G401.6 (cell line): Measurements from ENCODE around the gene IL1R2.

Source experiments
- FAIRE-seq: peaks from 2 replicates; lab custom pipeline; 2012; peaks lifted over from hg19 to GRCh38; lab: Jason Lieb, UNC

The IL1R2 gene

GRCh38 chr2:102024410-102024809 lies 32.6 kb downstream of the IL1R2 start:
- FAIRE-seq = no peak

DNA sequence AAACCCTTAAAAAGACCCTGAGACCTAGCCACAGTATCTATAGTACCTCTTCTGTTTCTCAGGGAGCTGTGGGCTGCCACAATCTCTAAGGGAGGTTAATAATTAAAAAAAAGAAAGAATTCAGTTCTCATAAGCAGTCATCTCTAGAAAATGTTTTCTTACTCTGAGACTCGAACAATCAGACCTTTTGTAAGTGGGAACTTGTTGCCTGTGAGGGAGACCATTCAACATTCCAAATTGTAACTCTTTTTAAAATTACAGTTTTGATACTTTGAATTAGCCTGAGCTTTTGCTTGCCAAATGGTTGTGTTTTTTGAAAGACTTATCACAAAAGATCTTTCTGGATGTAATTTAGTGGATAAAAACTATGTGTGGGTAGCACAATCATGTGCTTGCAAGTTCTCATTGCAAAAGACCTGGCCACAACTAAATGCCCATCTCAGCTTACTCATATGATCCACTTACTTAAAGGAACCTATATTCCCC lies 33.3 kb downstream of the IL1R2 start:
- FAIRE-seq = no peak

DNA sequence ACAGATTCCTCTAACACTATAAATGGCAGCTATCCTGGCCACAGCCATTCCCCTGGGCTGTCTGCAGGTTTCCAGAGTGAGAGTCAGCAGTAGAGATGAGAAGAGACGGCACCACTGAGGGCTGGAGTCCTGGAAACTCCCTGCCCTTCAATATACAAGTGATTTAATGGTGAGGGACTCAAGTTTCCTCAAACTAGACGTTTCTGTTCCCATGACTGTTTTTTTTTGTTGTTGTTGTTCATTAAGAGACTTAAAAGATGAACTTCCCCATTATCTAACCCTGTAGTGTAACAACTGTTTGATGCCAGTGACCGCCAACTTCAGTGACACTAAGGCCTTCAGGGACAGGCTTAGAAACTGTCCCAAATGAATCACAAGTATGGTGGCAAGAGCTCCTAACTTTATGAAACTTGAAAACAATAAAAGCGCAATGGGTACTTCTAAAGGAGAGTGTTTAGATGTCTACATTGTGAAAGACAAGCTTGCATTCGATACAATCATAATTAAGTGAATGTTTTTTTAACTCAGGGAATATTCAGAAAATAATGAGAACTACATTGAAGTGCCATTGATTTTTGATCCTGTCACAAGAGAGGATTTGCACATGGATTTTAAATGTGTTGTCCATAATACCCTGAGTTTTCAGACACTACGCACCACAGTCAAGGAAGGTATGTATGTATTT lies 34.0 kb downstream of the IL1R2 start:
- FAIRE-seq = no peak

- no peak for FAIRE-seq
These were observed 35.5 kb downstream of the IL1R2 start for GRCh38 chr2:102027036-102027980.

DNA sequence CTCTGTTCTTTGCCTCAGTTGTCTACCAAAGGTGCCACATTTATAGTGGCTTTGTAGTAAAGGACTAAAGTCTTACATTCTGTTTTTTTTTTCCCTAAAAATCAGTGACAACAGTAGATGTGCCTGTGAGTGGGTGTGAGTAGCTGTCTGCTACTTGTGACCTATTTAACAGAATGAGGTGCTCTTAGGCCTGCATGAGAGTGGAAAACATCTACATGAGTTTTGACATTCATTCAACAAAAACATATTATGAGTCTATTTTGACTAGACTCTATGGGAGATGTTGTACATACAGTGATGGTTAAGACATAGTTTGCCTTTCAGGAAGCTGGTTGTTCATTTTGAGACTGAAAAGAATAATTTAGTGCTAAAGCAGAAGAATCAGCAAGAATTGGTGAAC lies 36.7 kb downstream of the IL1R2 start:
- FAIRE-seq = no peak

DNA sequence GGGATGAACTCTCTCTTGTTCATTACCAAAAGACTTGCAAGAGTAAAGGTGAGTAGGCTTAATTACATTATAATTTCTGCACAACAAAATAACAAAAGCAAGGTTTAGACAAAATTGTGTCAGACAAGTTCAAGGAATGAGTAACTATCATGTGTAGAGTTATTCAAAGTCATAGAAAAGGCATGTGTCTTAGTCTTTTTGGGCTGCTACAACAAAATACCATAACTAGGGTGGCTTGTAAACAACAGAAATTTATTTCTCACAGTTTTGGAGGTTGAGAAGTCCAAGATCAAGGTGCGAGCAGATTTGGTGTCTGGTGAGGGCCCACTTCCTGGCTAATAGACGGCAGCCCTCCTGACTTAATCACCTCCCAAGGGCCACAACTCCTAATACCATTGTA lies 37.6 kb downstream of the IL1R2 start:
- no peak for FAIRE-seq

DNA sequence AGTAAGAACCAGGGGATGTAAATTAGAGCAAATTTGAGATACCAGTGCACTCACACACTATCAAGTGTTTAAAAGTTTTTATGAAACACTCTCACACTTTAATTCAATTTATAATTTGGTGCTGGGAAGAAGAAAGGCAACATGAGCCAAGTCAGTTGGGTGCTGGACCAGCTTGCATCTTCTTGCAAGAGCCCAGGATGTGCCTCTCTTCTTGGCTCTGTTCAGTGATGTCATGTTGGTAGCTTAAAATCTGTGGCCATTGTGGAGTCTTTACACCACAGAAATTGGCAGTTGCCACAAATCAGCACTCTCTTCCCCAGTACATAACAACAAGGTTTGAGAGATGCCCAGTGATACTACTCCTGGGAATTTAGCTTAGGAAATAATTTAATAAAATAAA lies 38.2 kb downstream of the IL1R2 start:
- FAIRE-seq = no peak

- FAIRE-seq = no peak
These were observed 38.7 kb downstream of the IL1R2 start for GRCh38 chr2:102030502-102030854.

DNA sequence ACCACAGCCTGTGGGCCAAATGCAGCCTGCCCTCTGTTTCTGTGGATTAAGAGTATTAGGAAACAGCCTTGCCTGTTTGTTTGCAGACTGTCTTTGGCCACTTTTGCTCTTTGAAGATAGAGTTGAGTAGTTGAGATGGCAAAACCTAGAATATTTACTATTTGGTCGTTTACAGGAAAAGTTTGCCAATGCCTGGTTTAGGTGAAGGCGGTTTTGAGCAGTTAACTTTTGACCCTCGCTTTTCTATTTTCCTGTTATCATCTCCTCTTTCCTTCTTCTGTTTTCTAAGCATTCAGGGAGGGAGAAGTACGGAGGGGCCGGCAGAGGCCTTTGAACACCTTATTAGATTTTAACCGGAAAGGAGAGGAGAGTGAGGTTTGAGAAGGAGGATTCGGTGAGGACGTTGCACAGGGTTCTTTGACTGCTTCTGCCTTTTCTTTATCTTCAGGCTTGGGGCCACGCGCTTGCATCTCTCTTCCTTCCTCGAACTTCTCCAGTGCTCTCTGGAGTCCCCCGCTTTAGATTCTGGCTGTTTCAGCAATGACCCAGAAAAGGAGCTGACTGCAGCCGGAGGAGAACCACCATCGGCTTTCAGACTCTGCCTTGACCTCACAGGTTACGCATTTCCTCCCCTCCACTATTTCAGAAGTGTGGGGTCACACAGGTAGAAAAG lies 39.2 kb downstream of the IL1R2 start:
- no peak for FAIRE-seq

DNA sequence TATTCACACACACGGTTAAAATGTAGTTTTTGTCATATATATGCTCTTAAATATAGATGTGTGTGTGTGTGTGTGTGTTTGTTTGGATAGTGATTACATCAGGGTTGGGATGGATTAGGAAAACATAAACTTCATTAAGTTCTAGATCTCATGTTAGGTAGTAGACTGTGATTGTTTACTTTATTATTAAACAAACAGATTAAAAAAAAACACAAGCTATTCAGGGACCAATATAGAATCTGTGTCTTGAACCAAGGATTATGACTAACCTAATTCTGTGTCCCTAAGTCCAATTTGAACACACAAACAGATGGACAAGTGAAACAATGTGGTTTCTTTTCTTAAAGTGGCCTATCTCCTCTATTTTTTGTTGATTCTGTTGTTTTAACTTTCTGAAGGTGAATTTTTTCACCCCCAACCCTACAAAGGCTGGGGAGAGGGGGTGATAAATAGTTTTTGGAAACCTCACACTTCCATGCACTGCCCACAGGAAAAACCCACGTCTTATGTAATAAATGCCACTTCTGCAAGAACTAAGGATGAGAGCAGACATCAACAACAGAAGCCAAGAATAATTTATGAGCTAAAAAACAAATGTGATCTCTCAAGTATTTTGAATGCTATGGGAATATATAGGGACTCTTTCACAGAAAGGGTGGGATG lies 40.7 kb downstream of the IL1R2 start:
- FAIRE-seq = no peak

DNA sequence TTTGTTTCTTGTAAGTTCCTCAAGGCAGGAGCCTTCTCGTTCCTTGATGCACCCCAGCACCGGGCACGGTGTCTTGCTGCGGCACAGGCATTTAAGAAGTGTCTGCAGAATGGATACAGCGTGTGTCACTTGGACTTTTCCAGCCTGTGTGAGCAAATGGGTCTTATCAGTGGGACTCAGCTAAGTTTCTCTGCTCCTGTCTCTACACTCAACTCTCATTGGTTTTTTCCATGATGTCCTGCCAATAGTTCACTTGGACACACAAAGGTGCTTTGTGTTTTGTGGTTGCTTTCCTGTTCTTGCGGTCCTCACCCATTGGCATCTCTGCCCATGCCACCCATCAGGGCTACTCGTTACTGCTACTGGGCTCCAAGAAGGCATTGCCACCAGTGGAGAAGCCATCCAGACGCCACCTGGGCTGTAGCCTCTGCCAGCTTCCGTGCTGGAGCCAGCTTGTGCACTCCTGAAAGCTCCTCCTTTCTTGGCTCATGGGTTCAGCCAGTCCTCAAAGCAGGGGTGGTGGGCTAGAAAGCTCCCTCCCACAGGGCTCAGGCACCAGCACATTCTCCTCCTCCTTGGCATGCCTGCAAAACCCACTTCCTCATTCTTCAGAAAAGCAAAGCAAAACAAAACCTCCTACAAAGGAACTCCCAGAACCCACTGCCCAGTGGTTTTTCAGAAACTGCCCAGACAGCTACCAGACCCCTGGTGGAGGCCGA lies 41.4 kb downstream of the IL1R2 start:
- FAIRE-seq = no peak

DNA sequence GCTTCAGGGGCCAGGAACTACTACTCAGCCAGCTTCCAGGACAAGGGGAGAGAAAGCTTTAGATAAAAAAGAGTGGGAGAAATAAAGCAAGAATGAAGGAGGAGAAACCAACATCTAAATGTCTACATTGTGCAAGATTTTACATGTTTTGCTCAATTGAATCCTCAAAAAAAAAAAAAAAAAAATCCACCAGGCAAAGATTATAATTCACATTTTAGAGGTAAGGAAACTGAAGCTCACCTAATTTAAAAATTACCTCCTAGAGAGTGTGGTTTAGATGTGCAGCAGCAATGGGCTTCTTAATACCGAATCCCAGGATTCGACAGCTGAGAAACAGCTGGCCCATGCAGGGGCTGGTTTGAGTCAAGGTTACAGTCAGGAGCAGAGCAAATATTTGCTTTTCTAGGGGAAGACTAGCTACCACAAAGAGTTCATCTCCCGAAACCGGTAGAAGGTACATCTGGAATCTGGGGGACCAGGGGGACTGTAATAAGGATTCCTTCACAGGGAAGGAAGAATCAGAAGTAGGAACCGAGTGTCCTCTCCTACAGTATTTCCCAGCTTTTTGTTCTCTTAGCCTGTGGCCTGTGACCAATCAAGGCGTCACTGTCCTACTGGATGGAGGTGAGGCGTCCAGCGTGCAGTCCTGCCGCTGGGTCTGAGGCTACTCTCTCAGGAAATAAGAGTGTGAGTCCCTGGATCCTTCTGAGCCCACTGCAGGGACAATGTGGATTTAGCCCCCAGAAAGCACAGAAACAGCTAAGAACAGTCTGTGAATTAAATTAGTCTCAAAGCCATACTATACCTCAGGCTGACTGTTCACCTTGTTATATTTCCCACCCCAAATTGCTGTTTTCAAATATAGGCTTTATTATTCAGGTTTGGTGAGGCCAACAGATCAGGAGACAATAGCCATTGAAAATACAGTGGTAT lies 42.3 kb downstream of the IL1R2 start:
- FAIRE-seq = no peak

- no peak for FAIRE-seq
These were observed 43.2 kb downstream of the IL1R2 start for GRCh38 chr2:102034683-102035548.

- no peak for FAIRE-seq
These were observed 45.9 kb downstream of the IL1R2 start for GRCh38 chr2:102037681-102038080.

- FAIRE-seq = no peak
These were observed 48.5 kb downstream of the IL1R2 start for GRCh38 chr2:102040229-102040628.

DNA sequence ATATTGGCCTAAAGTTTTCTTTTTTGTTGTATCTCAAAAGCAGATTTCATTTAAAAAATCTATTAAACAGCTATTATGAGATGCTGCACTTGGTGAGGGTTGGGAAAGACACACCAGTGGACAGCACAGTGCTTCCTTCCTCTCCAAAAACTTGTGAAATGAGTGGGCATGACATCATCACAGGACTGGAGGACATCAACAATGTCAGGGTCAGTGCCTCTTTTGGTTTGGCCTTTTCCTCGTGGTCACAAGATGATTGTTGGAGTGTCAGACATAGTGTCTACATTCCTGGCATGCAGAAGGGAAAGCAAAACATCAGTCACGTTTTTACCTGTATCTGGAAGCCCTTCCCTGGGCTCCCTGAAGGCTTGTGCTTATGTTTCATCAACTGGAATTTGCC lies 49.6 kb downstream of the IL1R2 start:
- no peak for FAIRE-seq

GRCh38 chr2:102042196-102043081 lies 50.7 kb downstream of the IL1R2 start:
- no peak for FAIRE-seq

DNA sequence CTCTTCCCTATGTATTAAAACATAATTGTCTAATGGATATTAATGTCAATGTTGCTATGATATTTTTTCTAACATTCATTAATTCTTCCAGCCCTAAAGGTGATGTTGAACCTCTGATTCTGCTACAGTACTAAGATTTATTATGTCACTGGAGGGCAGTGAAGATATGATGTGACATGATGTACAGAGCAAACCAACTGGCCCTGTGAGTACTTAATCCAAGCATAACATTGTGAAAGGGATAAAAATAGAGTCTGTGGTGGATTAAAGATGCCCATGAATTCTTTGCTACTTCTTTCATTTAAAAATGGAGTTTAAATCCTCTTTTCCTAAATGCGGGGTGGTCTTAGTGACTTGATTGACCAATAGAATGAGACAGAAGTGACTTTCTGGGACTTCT lies 51.8 kb downstream of the IL1R2 start:
- FAIRE-seq = no peak
